UCSD-AML1 (cell line): ENCODE measurements around the gene MAP1S.

Source experiments
- DNase-seq: peaks from one replicate; lab custom pipeline; 2025; ENCODE audit not compliant: unreplicated experiment; lab: John Stamatoyannopoulos, UW

Gene MAP1S

DNA sequence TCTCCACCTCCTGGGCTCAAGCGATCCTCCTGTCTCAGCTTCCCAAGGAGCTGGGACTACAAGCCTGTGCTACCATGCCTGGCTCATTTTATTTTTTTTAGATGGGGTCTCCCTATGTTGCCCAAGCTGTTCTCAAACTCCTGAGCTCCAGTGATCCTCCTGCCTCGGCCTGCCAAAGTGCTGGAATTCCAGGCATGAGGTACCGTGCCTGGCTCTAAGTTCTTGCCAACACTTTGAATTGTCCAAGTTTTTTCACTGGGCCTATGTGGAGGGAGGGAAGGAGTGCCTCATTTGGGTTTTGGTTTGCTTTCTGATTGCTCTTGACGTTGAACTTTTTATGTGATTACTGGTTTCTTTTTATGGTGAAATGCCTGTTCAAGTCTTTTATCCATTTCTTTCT lies 26.7 kb upstream of the MAP1S start:
- DNase-seq = no peak

- DNase-seq = no peak
Observed at GRCh38 chr19:17695198-17695597, 24.1 kb upstream of the MAP1S start.

DNA sequence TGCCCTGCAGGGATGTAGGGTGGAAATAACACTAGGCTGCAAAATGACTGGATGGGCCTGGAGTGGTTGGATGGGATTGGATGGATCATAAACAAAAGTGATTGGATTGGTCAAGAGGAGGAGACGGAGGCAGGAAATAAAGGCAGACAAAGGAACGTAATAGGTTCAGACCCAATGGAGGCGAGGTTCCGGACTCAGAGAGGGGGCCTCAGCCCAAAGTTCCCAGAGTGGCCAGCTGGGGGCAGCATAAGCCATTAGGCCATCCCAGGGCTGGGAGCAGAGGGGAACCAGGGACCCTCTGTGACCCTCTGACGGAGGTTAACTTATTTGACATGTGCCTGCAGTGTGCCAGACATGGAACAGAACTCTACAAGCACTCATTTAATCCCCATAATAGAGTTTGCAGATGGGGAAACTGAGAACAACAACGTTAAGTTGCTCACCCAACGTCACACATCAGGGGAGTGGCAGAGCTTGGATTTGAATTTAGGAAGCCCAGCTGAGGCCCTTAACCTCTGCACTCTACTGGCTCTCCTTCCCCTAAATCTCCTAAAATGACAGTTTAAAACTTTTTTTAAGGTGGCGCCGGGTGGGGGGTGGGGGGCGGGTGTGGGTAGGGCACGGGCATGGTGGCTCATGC lies 15.3 kb upstream of the MAP1S start:
- peak; percentile 76 for DNase-seq

GRCh38 chr19:17706750-17707181 lies 12.5 kb upstream of the MAP1S start:
- DNase-seq = no peak

DNA sequence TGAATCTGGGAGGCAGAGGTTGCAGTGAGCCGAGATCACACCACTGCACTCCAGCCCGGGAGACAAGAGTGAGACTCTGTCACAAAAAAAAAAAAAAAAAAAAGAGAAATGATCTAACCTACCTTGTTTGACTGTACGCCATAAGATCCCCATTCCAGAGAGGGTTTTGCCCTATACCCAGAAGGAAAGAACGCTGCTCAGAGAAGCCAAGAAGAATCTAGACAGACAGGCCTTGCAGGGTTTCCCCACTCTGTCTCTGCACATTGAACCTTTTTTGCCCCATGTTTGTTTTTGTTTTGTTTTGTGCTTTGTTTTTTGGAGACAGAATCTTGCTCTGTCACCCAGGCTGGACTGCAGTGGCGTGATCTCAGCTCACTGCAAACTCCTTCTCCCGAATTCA lies 7.4 kb upstream of the MAP1S start:
- no peak for DNase-seq

- no peak for DNase-seq
Observed at GRCh38 chr19:17716309-17716929, 2.9 kb upstream of the MAP1S start.

DNA sequence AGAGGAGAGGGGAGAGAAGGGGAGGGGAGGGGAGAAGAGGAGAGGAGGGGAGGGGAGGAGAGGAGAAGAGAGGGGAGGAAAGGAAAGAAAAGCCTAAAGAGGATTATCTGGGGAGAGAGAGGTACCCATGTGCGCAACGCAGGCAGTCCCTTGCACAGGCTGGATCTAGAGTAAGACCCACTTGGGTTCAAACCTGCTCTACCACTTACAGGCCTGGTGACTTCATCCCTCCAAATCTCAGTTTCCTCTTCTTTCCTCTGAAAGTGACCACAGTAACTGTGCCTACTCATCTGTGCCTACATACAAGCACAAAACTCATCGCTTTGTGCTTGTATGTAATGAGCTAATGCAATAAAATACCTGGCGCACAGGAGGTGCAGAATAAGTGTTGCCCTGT lies 732 bp upstream of the MAP1S start:
- DNase-seq = no peak

- DNase-seq = no peak
Observed at GRCh38 chr19:17719730-17720400, 585 bp downstream of the MAP1S start.

- peak; percentile 40 for DNase-seq
Observed at GRCh38 chr19:17720440-17720839, 1.2 kb downstream of the MAP1S start.

GRCh38 chr19:17721111-17721628 lies 1.9 kb downstream of the MAP1S start:
- DNase-seq = peak; percentile 43

GRCh38 chr19:17721821-17722220 lies 2.5 kb downstream of the MAP1S start:
- DNase-seq = peak; percentile 80

- no peak for DNase-seq
Observed at GRCh38 chr19:17722655-17723240, 3.5 kb downstream of the MAP1S start.

DNA sequence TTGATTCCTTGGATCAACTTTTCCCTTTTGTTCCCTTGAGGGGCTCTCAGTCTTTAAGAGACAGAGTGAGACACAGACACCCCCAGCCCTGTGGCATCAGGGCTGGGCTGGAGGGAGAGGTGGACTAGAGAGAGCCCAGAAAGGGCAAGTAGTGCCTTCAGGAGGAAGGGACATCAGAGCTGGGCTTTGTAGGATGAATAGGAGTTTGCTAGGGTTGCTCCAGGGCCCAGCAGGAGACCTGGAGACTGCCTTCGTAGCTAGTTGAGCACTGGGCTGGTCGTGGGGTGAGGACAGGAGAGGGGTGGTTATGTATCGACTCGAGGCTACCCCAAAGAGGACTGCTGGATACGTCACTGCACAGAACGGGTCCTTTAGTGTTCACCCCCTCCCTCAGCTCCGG lies 5.4 kb downstream of the MAP1S start:
- no peak for DNase-seq

- no peak for DNase-seq
Observed at GRCh38 chr19:17725422-17726078, 6.3 kb downstream of the MAP1S start.

DNA sequence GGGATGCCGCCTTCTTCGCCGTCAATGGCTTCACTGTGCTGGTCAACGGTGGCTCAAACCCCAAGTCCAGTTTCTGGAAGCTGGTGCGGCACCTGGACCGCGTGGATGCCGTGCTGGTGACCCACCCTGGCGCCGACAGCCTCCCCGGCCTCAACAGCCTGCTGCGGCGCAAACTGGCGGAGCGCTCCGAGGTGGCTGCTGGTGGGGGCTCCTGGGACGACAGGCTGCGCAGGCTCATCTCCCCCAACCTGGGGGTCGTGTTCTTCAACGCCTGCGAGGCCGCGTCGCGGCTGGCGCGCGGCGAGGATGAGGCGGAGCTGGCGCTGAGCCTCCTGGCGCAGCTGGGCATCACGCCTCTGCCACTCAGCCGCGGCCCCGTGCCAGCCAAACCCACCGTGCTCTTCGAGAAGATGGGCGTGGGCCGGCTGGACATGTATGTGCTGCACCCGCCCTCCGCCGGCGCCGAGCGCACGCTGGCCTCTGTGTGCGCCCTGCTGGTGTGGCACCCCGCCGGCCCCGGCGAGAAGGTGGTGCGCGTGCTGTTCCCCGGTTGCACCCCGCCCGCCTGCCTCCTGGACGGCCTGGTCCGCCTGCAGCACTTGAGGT lies 7.0 kb downstream of the MAP1S start:
- no peak for DNase-seq

DNA sequence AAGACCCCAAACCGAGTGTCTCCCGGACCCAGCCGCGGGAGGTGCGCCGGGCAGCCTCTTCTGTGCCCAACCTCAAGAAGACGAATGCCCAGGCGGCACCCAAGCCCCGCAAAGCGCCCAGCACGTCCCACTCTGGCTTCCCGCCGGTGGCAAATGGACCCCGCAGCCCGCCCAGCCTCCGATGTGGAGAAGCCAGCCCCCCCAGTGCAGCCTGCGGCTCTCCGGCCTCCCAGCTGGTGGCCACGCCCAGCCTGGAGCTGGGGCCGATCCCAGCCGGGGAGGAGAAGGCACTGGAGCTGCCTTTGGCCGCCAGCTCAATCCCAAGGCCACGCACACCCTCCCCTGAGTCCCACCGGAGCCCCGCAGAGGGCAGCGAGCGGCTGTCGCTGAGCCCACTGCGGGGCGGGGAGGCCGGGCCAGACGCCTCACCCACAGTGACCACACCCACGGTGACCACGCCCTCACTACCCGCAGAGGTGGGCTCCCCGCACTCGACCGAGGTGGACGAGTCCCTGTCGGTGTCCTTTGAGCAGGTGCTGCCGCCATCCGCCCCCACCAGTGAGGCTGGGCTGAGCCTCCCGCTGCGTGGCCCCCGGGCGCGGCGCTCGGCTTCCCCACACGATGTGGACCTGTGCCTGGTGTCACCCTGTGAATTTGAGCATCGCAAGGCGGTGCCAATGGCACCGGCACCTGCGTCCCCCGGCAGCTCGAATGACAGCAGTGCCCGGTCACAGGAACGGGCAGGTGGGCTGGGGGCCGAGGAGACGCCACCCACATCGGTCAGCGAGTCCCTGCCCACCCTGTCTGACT lies 7.9 kb downstream of the MAP1S start:
- DNase-seq = no peak

DNA sequence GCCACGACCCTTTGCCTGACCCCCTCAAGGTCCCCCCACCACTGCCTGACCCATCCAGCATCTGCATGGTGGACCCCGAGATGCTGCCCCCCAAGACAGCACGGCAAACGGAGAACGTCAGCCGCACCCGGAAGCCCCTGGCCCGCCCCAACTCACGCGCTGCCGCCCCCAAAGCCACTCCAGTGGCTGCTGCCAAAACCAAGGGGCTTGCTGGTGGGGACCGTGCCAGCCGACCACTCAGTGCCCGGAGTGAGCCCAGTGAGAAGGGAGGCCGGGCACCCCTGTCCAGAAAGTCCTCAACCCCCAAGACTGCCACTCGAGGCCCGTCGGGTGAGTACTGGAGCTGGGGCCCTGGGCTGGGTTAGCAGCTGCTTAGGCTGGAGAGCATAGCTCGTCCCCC lies 8.6 kb downstream of the MAP1S start:
- no peak for DNase-seq

GRCh38 chr19:17733127-17733526 lies 13.8 kb downstream of the MAP1S start:
- DNase-seq = no peak

DNA sequence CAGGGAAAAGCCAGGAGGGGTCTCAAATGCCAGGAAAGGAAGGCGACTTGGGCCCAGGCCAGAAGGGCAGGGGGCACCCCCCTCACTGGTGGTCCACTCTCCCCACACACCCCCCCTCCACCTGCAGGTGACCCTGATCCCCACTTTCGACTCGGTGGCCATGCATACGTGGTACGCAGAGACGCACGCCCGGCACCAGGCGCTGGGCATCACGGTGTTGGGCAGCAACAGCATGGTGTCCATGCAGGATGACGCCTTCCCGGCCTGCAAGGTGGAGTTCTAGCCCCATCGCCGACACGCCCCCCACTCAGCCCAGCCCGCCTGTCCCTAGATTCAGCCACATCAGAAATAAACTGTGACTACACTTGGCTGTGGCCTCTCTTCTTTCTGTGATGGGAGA lies 14.9 kb downstream of the MAP1S start:
- DNase-seq = no peak

DNA sequence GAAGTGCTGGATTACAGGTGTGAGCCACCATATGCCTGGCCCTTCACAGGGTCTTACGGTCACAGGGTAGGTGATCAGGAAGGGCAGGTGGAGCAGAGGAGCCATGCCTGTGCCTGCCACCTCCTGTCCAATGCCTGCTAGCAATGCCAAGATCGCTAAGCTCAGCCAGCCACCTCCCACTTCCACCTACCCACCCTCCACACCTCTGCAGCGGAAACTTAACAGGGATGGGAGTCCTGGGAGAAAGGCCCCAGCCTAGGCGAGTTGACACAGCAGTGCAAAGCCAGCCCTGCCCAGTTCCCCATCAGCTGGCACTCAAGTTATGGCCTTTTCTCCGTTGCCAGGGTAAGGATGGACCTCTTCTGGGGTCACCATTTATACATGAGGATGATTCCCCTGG lies 16.1 kb downstream of the MAP1S start:
- DNase-seq = no peak
